KOPT-K1 (cell line): ENCODE results near the gene FOXJ1.

Experiments used
- H3K27ac ChIP-seq: fragments of 200-600 bp; sonication (generic); 2 replicates; pipeline ENCODE4 v1.5.1; 2016; ENCODE audit warnings: antibody characterized with exemption, mild to moderate bottlenecking, low read depth, low read length; ENCODE audit not compliant: poor library complexity, severe bottlenecking
- H3K36me3 ChIP-seq: fragments of 200-600 bp; sonication (generic); 2 replicates; pipeline ENCODE4 v1.5.1; 2017; ENCODE audit warnings: antibody characterized with exemption, mild to moderate bottlenecking, low read length, moderate library complexity; ENCODE audit not compliant: insufficient read depth
- H3K9me3 ChIP-seq: fragments of 200-600 bp; sonication (generic); 2 replicates; pipeline ENCODE4 v1.5.1; 2017; ENCODE audit warnings: antibody characterized with exemption, low read length, mild to moderate bottlenecking; ENCODE audit not compliant: insufficient read depth, poor library complexity, severe bottlenecking

FOXJ1 gene

GRCh38 chr17:76138896-76139752 lies 1.9 kb downstream of the FOXJ1 start:
- Histone ChIP-seq H3K27ac (no peak overlapping the region), H3K36me3 (no peaks in the 10 kb centered on the region)

GRCh38 chr17:76138234-76138895 lies 2.7 kb downstream of the FOXJ1 start:
- Histone ChIP-seq H3K36me3 (no peaks in the 10 kb centered on the region), H3K27ac (no peak overlapping the region), H3K9me3 (no peaks in the 10 kb centered on the region)

More at GRCh38 chr17:76138896-76139752, 1.9 kb downstream of the FOXJ1 start:
- no peaks in the 10 kb centered on the region for H3K9me3 ChIP-seq

GRCh38 chr17:76137351-76138233 lies 3.5 kb downstream of the FOXJ1 start:
- Histone ChIP-seq H3K9me3 (no peaks in the 10 kb centered on the region), H3K36me3 (no peaks in the 10 kb centered on the region), H3K27ac (no peak overlapping the region)

- no peak overlapping the region for H3K27ac ChIP-seq
- H3K36me3 ChIP-seq = no peaks in the 10 kb centered on the region
- no peaks in the 10 kb centered on the region for H3K9me3 ChIP-seq
These were observed 4.1 kb downstream of the FOXJ1 start for GRCh38 chr17:76137001-76137350.

GRCh38 chr17:76136276-76137000 lies 4.6 kb downstream of the FOXJ1 start:
- H3K9me3 ChIP-seq = no peaks in the 10 kb centered on the region
- H3K36me3 ChIP-seq = no peaks in the 10 kb centered on the region
- no peak overlapping the region for H3K27ac ChIP-seq

GRCh38 chr17:76135810-76136188 lies 5.2 kb downstream of the FOXJ1 start:
- no peaks in the 10 kb centered on the region for H3K36me3 ChIP-seq
- no peaks in the 10 kb centered on the region for H3K9me3 ChIP-seq
- no peak overlapping the region for H3K27ac ChIP-seq

- Histone ChIP-seq H3K27ac (no peak overlapping the region), H3K36me3 (no peaks in the 10 kb centered on the region), H3K9me3 (no peaks in the 10 kb centered on the region)
These were observed 5.9 kb downstream of the FOXJ1 start for GRCh38 chr17:76134911-76135809.

- no peak overlapping the region for H3K27ac ChIP-seq
- no peaks in the 10 kb centered on the region for H3K9me3 ChIP-seq
- H3K36me3 ChIP-seq = no peaks in the 10 kb centered on the region
These were observed 8.3 kb downstream of the FOXJ1 start for GRCh38 chr17:76132574-76133338.

- Histone ChIP-seq H3K27ac (no peak overlapping the region), H3K9me3 (no peaks in the 10 kb centered on the region)
These were observed 9.1 kb downstream of the FOXJ1 start for GRCh38 chr17:76131692-76132573.

GRCh38 chr17:76131051-76131691 lies 9.9 kb downstream of the FOXJ1 start:
- Histone ChIP-seq H3K9me3 (no peaks in the 10 kb centered on the region), H3K36me3 (no peaks in the 10 kb centered on the region), H3K27ac (no peak overlapping the region)

More at GRCh38 chr17:76131692-76132573, 9.1 kb downstream of the FOXJ1 start:
- H3K36me3 ChIP-seq = no peaks in the 10 kb centered on the region

GRCh38 chr17:76130473-76130872 lies 10.6 kb downstream of the FOXJ1 start:
- no peaks in the 10 kb centered on the region for H3K36me3 ChIP-seq
- no peak overlapping the region for H3K27ac ChIP-seq
- H3K9me3 ChIP-seq = no peaks in the 10 kb centered on the region

GRCh38 chr17:76125922-76126321 lies 15.1 kb downstream of the FOXJ1 start:
- Histone ChIP-seq H3K27ac (no peak overlapping the region), H3K36me3 (no peaks in the 10 kb centered on the region), H3K9me3 (no peaks in the 10 kb centered on the region)
